GM21447 (cell line): ENCODE data around the gene RBPJ.

ENCODE experiments used
- ATAC-seq: cut with Tn5 transposase; IDR thresholded peaks from one replicate; pipeline ENCODE4 v1.9.1; 2021; ENCODE audit not compliant: unreplicated experiment

Gene RBPJ

GRCh38 chr4:26320538-26321372 is at the start of gene RBPJ:
RBPJ (plus strand) TSS chr4:26321014; CDS start chr4:26321029, 15 bp downstream.
- peak; percentile 22 for ATAC-seq

GRCh38 chr4:26271703-26272102 is 49.1 kb upstream of the RBPJ start:
- no peak for ATAC-seq

GRCh38 chr4:26272654-26273615 is 47.9 kb upstream of the RBPJ start:
- ATAC-seq = no peak

GRCh38 chr4:26273616-26273980 is 47.2 kb upstream of the RBPJ start:
- ATAC-seq = no peak

DNA sequence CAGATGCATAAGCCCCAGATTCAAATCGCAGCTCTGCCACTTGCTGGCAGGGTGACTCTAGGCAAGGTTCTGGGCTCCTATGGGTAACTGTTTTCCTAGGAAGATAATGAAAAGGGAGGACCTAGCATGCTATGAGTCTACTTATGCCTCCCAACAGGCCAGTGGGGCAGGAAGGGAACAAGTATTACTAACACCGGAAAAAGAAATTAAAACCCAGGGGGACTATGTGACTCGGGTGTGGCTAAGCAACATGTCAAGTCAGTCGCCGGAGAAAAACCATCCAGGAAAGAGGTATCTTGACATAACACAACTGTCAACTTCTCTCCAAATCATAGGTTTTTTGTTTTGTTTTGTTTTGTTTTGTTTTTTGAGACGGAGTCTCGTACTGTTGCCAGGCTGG is 45.5 kb upstream of the RBPJ start:
- ATAC-seq = no peak

GRCh38 chr4:26279446-26279845 is 41.4 kb upstream of the RBPJ start:
- no peak for ATAC-seq

DNA sequence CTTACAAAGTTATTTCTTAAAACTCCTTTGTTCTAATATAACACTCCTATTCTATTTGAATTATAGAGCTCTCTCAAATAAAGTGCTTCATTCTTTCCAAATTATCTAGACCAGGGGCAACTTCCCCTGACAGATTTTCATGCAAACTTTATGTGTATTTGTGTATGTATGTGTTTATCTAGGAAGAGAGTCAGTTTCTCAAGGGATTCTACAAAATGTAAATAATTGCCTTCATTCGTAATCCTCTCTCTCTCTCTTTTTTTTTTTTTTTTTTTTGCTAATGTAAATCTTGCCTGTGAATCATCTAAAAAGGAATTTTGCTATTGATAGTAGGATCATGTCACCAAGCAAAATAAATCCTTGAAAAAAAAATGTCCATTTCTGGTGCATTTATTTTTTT is 38.9 kb upstream of the RBPJ start:
- ATAC-seq = no peak

- ATAC-seq = no peak
Observed at GRCh38 chr4:26284536-26284935, 36.3 kb upstream of the RBPJ start.

- no peak for ATAC-seq
Observed at GRCh38 chr4:26285272-26285671, 35.5 kb upstream of the RBPJ start.

DNA sequence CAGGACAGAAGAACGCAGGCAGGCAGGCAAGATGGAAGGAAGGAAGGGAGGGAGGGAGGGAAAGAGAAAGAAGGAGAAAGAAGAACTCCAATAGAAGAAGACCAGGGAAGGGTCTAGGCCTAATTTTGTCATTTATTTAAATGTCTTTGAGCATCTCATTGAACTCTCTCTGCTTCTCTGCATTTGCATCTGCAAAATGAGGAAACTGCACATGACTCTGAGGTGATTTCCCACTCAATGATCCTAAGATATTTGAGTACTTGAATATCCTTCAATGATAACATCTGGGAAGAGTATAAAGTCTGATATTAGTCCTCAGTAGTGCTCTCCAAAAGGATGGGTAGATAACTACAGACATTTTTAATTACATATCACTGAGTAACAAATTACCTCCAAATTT is 33.1 kb upstream of the RBPJ start:
- ATAC-seq = no peak

- peak; percentile 79 for ATAC-seq
Observed at GRCh38 chr4:26288355-26288909, 32.4 kb upstream of the RBPJ start.

DNA sequence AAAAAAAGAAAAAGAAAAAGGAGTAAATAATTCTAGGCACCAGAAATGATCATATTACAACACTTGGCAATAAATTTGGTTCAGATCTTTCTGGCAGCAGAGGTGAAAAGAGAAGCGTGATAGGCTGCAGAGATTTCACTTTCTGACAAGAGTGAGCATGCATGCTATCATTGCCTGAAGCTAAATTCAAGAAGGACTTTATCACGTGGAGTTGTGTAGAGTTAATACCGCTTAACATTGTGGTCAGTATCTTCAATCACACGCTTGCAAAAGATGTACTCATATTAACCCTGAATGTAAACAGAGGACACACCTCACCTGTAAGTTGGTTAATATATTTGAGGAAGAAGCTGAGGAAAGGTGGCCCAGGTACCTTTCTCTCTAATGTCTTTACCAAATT is 31.4 kb upstream of the RBPJ start:
- no peak for ATAC-seq

DNA sequence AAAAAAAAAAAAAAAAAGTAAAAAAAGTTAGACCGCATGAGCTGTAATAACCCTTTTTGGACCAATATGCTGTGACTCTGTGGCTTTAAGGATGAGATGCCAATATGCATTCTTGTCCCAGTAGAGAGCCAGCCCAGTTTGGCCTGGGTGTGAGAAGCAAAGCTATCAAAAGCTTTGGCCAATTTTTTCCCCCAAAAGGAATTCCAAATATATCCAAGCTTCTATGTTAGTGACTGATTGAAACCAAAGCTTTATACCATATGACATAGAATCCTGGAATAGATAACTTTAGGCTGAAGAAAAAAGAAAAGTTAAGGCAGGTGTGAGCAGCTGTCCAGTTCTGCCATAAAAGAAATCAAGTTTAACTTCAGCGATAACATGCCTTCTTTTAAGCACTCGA is 30.5 kb upstream of the RBPJ start:
- ATAC-seq = no peak

DNA sequence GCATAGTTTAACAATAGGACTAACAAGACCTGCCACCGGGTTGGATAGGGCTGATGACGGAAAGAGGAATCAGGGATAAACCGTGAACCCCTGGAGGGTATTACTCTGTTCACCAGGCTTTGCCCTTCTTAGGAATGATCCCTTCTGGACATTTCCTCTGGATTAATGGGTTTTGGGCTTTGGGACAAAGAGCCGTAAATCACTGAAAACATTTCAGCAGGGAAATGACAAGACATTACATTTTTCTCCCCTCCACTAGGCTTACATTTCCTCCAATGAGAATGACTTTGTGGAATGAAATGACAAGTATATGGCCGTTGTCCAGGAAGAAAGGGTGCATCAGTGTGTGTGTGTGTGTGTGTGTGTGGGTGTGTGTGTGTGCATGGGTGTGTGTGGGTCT is 25.9 kb upstream of the RBPJ start:
- ATAC-seq = no peak

- no peak for ATAC-seq
Observed at GRCh38 chr4:26296021-26296420, 24.8 kb upstream of the RBPJ start.

- no peak for ATAC-seq
Observed at GRCh38 chr4:26296514-26296913, 24.3 kb upstream of the RBPJ start.

- ATAC-seq = no peak
Observed at GRCh38 chr4:26297219-26297618, 23.6 kb upstream of the RBPJ start.

GRCh38 chr4:26298198-26298947 is 22.4 kb upstream of the RBPJ start:
- ATAC-seq = no peak

DNA sequence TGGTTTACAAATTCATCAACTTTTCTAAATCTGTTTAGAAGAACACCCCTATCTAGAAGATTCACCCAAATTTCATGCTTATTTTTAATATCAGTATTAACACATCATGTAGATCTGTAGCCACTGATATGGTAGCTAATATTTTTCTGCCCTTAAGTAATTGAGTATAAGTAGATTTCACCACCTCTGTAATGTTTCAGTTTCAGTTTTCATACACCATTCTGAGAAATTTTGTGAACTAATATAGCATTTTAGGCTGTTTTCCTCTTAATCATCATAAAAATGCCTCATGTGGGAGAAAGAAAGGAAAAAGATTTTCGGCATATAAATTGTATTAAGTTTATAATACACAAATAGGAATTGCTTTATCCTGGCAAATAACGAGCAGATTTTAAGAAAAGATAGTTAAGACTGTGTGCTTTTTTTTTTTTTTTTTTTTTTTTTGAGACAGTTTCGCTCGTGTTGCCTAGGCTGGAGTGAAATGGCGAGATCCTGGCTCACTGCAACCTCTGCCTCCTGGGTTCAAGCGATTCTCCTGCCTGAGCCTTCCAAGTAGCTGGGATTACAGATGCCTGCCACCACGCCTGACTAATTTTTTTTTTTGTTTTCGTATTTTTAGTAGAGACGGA is 21.4 kb upstream of the RBPJ start:
- peak; percentile 79 for ATAC-seq
